HG03521 (cell line): ENCODE data around the gene DNAAF8.

Experiments used
- ATAC-seq: cut with Tn5 transposase; IDR thresholded peaks from one replicate; pipeline ENCODE4 v1.9.1; 2021; ENCODE audit warnings: mild to moderate bottlenecking, moderate library complexity; ENCODE audit not compliant: unreplicated experiment

The DNAAF8 gene

DNA sequence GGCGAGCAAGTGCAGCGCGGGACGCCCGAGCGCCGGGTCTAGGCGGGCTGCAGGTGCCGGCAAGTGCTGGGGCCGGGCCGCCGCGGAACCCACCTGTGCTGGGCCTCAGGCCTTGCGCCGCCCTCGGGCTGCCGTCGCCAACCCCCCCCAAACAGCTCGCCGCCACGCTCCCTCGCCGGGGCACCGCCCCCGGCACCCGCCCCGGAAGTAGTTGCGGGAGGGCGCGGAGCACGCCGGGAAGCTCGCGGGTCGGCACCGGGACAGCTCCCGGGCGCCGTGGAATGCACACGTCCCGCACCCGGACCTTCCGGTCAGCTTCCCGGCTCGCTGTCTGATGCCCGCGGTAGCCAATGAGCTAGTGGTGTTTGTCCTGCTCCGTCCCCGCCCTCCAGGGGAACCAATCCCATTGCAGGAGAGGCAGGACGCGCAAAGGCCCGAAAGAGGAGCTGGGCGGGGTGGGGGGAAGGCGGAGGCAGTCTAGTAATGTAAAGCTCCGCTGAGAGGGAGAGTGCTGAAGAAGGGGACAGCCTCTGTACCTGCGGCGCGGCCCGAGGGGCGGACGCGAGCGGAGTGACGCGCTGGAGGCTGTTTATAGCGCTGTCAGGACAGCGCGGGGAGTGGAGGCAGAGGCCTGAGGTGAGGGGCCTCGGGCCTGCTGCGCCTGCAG lies at the start of gene DNAAF8, which contains the start of gene ANKS3:
Gene DNAAF8 (plus strand): TSS at position 475 of the 667 bp plus-strand sequence. CDS start 1,978 bp downstream, outside the sequence.
Gene ANKS3 (minus strand): TSS at position 209 of the 667 bp plus-strand sequence. CDS start 4,122 bp downstream, outside the sequence.
- ATAC-seq = peak; percentile 78

DNA sequence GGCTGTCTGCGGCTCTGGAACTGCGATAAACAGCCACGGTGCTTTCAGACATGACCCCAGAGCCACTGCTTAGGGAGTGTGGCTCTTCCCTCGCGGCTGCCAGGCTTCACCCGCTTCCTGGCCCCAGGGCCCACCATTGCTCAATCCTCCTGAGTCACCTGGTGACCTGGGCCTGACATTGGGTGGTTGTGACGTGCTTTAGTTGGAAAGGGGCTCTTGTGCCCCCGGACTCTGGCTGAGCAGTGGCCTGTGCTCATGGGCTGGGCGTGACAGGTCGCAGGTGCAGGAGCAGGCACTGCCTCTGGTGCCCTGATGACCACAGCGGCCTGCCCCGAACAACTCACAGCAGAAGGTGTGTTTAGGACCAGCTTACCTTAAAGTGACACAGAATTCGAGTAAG lies 49.6 kb upstream of the DNAAF8 start:
- ATAC-seq = no peak

DNA sequence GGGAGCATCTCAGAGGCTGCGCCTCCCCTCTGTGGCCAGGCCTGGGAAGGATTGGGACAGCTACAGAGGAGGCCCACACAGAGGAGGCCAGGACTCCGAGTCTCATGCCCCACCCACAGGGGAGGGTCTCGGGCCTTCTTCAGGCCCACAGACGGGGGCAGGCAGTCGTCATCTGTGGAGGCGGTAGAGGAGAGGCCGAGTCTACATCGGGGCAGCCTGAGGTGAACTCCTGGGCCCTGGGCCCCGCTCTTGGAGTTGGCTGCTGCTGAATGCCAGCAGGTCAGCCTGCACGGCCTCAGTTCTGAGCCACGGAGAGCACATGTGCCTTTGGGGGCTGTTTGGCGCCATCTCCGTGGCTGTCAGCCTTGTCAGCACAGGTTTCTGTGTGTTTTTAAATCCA lies 49.0 kb upstream of the DNAAF8 start:
- no peak for ATAC-seq

DNA sequence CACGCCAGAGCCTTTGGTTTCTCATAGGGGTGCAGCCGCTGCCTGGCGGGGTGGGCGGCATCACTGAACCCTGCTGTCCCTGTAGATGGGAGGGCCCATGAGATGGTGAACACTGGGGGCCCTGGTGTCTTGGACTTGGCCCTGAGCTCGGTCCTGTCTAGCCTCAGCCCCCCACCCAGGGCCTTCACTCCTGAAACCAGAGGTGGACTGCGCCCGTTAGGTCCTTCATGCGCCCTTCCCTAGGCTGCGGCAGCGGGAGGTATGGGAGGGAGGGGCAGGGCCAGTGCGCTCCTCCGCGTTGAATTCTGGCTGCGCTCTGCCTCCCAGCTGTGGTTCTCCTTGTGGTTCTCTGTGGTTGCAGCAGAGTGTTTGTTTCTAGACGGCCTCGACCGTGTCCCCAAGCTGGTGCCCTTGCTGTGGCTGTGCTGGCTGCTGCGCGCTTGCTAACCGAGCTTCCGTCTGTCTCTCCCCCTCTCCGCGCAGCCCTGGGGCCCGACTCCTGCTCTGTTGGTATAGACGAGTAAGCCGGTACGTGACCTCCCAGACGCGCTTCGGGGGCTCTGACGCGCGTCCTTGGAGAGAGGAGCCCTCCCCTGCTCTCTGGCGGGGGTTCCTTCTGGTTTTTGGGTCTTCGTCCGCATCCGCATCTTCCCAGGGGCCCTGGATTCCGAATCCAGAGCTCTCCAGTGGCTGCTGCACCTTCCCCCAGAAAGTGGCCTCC lies 48.4 kb upstream of the DNAAF8 start:
- ATAC-seq = no peak

DNA sequence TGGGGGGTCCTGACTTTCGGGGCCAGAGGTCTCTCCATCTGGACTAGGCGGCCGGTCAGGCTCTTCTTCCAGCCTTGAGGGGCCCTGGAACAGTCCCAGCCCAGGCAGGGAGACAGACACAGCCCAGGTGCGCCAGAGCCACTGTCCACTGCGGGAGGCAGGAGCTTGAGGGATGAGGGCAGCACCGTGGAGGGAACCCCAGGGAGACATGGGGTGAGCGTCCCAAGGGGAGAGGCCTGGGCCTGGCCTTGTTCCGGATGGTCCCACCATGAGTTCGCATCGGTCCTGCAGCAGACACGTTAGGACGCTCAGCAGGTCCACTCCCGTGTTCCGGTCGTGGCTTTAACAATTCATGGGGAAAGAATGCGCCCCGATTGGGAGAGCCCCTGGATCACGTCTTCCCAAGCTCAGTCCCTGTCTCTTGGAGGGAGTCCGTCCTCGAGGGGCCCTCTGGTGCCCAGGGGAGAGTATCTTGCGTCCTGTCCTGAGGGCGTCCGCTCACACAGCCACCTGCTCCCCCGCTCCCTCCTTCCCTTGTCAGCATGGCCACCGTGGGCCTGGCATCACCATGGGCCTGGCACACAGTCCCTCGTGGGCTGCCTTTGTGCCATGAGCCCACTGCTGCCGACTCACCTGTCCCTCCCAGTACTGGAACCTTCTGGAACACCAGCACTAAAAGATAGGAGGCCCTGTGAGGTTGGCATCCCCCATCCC lies 47.7 kb upstream of the DNAAF8 start:
- no peak for ATAC-seq

DNA sequence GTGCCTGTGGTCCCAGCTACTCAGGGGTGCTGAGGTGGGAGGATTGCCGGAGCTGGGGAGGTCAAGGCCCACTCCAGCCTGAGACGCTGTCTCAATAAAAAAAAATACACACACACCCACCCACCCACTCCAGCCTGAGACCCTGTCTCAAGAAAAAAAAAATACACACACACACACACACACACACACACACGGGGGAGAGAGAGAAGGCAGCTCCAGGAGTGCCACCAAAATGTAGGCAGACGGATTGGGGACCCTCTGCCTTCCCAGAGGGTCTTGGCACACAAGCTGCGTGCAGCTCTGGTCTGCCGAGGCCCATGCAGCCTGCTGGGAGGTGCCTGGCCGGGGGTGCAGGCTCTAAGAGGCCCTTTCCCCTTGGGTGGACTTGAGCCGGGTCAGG lies 46.9 kb upstream of the DNAAF8 start:
- ATAC-seq = no peak

DNA sequence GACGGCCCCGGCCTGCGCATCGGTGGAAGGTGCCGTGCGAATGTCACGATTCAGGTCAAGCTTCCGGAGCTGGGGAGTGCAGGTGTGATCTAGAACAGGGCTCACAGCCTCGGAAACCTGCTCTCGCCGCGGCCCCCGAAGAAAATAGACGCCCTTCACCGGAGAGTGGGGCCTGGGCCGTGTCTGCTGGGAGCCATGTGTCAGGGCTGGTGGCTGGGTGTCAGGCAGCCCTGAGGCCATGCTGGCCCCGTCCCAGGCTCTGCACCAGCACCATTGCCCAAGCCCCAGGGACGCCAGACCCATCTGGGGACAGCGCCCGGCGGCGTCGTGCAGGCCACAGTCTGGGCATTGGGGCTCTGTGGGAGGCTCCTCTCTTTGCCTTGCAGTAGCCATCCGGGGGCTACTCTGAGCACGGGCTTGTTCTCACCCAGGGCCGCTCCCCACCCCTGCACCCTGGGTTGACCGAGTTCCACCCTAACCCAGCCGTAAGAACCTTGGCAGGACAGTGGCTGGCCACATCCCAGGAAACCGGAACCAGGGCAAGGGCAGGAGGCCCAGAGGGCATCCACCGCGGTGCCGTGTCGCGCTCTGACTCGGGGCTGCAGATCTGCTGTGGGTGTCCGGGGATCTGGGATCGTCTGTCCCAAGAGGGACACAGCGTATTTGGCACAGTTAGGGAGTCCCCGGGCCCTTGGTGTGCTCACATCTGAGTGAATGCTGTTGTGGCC lies 46.2 kb upstream of the DNAAF8 start:
- ATAC-seq = no peak

DNA sequence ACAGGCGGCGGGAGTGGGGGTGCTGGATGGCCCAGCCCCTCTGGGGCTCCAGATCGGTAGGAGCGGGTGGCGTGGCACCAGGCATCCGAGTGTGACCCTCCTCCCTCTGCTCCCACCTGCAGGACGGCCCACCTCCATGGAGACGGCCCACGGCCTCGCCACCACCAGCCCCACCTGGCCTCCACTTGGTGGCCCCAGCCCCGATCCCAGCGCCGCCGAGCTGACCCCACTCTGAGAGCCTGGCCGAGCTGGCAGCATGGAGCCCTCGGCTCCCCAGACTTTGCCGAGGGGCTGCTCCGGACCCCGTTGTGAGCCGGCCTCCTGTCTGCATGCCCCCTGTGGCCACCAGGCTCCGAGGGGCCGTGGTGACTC lies 45.7 kb upstream of the DNAAF8 start:
- ATAC-seq = no peak

DNA sequence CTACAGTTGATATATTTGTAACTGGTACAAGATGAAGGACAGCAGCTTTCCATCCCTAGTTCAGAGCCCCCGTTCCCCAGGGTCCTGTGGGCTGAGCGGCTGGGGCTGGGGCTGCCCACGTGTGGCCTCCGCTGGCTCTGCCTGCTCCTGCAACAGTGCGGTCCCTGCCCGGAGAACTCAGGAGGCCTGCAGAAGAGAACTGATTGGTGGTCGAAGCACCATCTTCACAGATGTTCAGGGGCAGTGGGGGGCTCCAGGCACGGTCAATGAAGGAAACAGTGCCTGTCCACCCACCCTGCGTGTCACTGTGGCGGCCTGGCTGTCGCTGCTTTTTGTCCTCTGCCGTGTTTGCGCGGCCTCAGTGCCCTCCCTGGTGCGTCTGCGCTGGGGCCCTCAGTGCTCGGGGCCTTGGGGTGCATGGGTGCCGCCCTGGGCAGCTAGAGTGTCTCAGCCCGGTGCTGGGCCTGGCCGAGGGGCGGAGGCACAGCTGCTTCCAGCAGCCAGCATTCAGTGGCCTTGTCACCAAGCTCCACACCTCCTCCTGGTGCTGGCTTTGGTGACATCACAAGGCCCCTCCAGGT lies 45.2 kb upstream of the DNAAF8 start:
- ATAC-seq = no peak

DNA sequence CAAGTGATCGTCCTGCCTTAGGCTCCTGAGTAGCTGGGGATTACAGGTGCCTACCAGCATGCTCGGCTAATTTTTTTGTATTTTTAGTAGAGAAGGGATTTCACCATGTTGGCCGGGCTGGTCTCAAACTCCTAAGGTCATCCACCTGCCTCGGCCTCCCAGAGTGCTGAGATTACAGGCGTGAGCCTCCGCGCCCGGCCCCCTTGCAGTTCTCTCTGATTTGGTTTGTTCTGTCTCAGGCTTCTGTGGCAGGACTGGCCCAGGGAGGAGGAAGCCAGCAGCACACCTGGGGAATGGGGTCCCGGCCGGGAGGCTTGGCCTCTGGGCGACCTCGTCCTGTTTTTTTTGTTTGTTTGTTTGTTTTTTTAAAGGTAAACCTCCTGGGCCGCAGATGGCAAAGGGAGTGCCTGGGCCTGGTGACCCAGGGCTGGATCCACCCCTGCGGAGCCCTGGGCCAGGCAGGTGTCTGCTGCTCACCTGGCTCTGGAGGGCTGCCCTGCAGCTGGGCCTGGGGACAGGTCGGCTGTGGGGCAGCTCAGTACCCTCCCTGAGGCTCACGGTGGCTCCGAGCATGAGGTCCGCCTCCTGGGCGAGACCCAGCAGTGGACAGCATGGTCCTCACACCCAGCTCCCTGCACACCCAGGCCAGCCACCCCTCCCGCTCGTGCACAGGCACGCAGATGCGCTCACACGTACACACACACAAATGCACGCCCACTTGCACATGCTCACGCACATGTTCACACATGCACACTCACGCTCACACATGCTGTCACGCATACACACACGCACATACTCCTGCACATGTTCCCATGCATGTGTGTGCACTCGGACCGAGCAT lies 44.3 kb upstream of the DNAAF8 start:
- no peak for ATAC-seq

DNA sequence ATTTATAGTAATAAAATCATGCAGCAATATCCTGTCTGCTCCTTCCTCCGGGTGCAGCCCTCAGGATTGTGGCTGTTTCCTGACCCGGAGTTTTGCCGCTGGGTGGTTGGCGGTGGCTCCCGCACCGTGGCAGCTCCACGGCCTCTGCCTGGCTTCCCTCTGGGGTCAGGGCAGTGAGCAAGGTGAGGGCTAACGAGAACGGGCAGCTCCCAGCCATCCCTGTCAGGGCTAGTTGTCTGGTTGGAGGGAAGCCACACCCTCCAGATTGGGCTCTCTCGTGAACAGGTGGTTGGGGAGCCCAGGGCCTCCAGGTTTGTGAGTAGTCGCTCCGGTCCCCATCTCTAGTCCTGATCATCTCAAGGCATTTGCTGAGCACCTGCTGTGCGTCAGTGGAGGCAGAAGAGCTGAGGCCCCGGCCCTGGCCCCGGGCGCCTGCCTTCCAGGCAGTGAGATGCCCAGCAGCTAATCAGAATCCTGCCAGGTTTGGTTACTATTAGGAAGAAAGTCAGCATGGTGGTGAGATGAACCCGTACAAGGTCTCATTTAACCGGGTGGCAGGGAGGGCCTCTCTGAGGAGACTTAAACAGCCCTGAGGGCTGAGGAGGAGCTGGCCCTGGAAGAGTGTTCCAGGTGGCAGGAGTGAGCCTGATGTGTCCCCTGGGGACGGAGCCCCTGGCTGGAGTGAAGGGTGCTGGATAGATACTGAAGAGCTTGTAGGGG lies 43.2 kb upstream of the DNAAF8 start:
- ATAC-seq = no peak

DNA sequence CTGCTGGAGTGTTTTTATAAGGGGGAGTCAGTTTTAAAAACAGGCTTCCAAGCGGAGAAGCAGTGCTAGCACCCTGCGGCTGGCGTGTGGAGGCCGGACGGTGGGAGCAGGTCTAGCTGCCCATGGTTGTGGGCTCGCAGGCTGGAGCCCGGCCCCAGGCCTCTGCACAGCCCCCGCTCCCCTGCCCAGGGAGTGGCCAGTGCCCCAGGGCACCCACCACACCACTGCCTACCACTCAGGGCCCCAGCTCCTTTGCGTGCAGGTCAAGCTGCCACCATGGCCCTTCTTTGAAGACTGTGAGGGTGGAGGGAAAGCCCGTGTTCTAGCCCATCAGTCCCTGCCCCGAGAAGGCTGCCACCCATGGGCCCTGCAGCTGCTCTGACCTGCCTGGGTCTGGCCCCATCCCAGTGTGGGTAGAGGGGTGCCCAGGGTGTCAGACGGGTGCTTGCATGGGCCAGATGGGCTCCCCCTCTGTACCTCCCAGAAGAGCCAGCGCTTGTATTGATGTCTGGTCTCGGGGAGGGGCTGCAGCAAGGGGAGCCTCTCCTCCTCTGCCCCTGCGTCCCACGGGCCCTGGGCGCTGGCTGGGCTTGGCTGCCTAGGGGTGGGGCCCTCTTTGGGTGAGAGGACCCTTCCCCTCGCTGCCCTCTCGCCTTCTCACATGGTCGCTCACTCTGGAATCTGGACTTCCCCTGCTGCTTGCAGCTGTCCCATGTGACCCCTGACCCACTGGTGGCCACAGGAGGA lies 42.5 kb upstream of the DNAAF8 start:
- ATAC-seq = no peak

DNA sequence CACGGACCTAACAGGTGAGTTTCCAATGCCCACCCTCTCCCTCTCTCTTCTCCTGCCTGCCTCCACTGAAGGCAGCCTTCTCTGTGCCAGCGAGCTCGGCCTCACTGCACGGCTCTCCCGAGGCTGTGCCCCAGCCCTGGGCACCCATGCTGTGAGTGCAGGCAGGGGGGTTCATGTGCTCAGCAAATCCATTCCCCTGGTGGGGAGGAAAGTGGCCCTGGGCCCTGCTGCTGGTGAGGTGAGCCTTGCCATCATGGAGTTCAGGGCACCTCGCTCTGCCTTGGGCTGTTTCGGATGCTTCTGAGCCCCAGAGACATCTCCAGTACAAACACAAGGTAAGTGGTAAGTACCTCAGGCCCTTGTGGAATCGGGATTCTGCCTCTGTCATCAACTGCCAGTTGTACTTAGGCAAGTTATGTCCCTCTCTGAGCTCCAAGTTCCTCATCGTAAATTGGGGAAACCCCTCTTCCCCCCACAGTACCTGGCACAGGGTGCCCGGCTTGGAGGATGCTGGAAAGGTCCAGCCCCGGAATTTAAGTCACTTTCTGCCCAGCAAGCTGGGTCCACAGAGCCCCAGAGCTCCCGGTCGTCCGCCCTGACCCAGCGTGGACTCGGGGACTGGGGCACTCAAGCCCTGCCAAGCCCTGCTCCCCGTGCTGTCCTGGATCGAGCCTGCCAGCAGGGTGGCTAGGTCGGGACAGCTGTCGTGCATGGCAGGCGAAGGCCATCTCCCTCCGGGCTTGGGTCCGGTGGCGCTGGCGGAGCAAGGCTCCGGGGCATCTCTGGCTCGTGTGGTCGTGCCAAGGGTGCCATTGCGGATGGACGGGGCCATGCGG lies 41.7 kb upstream of the DNAAF8 start:
- peak; percentile 3 for ATAC-seq

DNA sequence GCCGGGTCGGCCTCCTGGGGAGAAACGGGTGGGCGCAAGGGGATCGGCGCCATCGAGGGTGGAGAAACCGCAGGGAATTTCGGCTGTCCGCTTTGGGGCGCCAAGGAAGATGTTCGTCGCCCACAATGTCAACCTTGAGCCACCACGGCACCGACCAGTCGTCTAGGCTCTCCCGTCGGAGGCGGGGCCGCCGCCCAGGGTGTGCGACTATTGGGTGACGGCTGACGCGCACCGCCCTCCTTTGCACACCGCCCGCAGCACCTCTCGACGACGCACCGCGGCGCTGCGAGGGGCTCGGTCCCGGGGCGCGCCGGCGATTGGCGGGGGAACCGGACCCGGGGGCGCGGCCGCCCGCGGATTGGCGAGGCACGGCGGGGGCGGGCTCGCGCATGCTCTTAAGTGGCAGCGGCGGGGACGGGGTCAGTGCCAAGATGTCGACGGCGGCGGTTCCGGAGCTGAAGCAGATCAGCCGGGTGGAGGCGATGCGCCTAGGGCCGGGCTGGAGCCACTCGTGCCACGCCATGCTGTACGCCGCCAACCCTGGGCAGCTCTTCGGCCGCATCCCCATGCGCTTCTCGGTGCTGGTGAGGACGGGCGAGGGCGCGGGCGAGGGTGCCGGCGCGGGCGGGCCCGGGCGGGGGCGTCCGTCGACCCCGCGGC lies 40.9 kb upstream of the DNAAF8 start, which contains the start of gene NUDT16L1:
Gene NUDT16L1 (plus strand): TSS at position 267 of the 660 bp plus-strand sequence. CDS start 165 bp downstream, at position 432.
- ATAC-seq = peak; percentile 94

DNA sequence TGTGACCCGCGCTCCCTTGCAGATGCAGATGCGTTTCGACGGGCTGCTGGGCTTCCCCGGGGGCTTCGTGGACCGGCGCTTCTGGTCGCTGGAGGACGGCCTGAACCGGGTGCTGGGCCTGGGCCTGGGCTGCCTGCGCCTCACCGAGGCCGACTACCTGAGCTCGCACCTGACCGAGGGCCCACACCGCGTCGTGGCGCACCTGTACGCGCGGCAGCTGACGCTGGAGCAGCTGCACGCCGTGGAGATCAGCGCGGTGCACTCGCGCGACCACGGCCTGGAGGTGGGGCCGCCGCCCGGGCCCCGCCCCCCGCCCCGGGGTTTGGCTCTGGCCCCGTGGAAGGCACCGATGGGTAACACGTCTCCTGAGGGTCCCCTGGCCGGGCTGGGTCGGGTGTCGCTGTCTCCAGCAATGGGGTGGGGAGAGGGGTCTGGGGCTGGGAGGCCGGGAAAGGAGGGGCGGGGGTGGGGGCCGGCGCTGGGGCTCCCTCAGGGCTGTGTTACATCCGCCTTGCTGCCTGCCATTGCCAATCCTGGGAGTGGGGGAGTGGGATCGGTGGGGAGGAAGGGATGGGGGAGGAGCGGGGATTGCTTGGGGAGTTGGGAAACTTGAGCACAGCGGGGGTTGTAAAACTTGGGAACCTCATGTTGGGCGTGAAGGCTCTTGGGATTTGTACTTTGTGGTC lies 40.2 kb upstream of the DNAAF8 start:
- peak; percentile 8 for ATAC-seq

DNA sequence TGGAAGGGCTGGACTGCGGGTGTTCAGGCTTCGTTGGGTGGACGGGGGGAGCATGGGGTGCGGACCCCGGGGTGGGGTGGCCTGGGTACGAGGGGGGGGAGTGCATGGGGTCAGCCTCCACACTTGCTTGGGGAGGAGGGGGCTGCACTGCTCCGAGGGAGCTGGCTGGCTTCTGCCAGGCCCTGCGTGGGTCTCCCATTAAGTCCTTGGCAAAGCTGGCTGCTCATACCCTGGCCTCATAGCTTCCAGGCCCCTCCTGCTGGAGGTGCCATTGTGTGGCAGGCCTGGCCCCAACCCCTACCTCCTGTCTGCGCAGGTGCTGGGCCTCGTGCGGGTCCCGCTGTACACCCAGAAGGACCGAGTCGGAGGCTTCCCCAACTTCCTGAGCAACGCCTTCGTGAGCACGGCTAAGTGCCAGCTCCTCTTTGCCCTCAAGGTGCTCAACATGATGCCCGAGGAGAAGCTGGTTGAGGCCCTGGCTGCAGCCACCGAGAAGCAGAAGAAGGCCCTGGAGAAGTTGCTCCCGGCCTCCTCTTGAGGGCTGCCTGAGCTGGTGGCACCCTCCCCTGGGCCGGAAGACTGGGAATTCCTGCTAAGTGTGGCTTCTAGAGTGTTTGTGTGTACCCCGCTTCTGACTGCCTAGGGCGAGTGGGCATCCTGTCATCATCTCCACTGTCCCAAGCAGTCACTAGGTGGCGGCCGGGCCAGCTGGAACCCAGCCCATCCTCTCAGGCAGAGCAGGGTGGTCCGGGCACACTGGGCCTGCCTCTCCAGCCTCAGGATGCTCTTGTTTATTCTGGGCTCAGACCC lies 39.5 kb upstream of the DNAAF8 start:
- ATAC-seq = no peak
